GM18909 (cell line): ENCODE measurements around the gene FSTL5.
A peak's percentile ranks its signal among the peaks of the same experiment; 100 is the strongest.

Source experiments
- ATAC-seq: cut with Tn5 transposase; IDR thresholded peaks from one replicate; pipeline ENCODE4 v1.9.1; 2021; ENCODE audit warnings: mild to moderate bottlenecking; ENCODE audit not compliant: unreplicated experiment, poor library complexity

Gene FSTL5

DNA sequence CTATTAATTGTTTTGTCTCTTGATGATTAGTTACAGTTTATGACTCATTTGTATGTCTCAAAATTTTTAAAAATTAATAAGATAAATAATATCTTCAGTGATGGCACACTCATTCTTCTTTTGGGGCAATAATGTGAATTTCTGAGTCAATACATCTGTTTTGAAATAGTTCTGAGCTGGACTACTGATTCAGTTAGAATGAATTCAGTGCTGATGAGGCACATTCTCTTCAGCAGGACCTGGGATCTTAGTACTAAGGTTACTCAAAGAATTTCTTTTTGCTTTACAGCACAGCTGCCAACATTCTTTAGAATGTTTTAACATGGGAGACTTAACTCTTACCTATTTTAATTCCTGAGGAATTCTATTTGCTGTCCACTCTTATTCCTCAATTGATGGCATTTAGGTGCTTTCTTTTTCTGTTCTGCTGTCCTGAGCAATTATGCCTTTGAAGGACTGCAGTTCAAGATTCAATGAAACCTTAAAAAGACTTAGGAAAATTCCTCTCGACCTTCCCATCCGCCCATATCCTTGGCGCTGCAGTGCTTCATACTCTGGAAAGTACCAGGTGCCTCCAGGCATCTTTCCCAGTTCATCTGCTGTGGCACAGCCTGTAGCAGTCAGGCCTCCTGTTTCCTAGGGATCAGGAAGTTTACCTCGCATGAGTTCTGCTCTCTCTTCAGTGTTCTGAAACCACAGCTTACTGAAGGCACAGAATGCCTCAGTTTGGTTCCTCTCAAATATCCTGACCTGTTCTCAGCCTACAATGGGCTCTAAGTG is 213.7 kb downstream of the FSTL5 start:
- no peak for ATAC-seq

DNA sequence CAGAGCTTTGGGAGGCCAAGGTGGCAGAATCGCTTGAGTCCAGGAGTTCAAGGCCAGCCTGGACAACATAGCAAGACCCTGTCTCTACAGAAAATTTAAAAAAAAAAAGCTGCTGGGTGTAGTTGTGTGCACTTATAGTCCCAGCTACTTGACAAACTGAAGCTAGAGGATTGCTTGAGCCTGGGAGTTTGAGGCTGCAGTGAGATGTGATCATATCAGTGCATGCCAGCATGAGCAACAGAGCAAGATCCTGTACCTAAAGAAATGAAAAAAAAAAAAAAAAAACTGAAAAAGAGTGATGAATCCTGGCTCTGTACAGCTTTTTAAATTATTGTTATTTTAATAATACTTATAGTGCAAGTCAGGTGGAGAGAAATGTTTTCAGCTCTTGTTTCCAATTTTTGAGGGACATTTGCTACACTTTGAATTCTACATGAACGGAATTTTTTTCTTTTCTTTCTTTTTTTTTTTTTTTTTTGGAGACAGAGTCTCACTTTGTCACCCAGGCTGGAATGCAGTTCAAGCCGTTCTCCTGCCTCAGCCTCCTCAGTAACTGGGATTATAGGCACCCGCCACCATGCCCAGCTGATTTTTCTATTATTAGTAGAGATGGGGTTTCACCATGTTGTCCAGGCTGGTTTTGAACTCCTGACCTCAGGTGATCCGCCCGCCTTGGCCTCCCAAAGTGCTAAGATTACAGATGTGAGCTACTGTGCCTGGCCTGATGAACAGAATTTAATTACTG is 215.6 kb downstream of the FSTL5 start:
- ATAC-seq, result no peak

DNA sequence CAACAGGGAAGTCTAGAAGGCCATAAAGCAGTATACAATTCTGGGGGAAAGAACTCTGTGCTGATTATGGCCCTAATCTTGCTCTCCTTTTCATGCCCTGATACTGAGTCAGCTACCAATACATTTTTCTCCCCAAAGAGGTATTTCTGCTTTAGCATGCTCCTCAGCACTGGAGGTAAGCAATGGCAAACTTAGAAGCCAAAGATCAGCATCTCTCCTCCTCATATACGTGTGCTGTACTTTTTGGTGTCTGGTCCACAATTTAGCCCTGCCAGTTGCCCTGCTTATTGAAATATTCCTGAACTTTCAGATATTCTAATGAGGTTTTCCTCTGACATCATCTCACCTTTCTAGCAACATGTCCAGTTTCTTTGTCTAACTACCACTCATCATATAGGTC is 226.2 kb downstream of the FSTL5 start:
- no peak for ATAC-seq

DNA sequence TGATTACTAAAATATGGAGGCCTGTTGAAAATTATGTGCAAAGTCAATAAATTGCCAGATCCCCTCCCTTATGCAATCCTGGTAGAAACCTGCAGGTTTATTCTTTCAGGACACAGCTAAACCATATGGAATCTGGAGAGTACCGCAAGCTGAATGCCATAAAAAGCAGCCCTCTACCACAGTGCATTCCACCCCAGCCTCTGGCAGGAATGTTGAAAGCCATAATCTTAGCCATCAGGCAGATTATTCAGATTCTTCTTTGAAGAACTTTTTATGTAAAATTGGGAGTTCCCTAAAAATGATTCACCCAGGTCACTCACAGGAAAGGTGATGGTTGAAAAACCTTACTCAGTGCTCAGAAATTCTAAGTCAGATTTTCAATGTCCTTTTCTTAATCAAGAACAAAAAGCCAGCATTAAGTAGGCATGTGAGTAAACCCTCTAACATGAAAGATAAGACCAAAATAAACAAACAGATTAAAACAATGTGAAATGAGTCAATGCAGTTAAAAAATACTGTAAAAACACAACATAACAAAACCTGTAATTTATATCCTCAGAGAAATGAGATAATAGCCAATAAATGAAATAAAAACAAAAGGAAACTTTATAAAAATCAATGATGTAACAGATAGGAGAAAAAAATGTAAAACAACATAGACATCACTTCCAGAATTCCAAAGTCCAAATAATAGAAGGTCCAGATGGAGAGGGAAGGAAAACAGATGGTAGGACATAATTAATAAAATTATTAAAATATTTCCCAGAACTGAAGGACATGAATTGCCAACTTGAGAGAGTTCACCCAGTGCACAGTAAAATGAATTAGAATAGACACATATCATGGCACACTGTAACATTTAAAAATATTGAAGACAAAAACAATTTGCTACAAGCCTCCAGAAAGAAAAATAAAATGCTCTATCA is 226.9 kb downstream of the FSTL5 start:
- ATAC-seq, result no peak

DNA sequence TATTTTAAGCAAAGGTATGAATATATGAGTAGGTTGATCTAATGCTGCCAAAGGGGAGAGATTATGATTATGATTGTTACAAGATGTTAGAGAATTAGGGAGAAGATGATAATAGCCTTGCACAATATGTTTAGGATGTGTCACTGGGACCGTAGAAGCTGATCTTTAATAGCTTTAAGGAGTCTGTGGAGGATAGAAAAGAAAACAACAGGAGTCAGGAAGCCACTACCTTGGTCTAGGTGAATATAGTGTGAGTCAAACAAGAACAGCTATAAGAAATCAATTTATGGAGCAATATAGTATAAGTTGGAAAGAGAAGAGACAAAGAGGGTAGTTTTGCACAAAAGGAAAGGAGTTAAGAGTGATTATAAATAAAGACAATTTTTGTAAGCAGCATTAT is 232.7 kb downstream of the FSTL5 start:
- ATAC-seq, result no peak

DNA sequence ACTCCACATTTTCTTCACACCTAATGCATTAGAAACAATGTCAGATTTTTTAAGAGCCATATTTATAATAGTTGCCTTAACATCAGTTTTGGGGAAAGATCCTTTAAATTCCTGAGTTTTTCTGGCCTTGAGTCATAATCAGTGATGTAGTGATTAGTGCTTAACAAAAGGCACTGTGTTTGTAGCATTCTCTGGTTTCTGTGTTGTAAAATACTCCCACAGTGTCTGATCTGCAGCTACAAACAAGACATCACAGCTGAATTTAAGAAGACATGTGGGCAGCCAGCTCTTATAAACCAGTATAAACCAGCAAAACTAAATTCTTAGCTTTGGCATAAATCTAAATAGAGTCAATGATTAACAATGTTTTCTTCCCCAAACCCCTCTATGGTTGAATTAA is 233.8 kb downstream of the FSTL5 start:
- ATAC-seq, result no peak

DNA sequence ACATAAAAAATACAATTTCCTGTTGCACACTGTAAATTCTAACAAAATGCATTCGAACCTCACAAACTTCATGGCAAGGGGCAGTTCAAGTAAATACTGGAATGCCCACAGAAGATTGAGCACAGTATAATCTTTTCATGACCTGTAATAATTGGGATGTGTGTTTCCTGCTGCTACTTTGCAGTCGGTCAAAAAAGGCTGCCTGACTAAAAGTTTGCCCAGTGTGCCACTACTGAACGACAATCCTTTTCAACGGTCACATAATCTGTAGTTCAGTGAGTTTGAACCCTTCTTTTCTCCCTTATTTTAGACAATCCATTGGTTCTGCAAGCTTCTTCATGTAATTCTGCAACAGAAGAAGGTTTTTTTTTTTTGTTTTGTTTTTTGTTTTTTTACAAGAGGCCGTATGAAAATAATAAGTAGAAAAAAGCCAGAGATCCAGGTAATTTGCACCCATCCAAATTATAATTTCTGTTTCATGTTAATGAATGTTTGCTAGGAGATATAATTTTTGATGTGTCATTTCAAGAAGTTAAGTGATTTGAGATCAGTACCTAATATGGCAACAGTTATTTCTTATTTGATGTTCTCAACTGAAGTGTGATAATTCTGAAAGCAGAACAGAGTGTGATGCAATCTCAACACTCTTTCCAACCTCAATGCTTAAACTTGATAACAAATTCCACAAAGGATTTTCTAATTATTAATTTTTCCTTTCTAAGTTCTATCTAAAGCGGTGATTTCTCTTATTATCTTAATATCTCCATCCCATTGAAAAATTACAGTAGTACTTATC is 237.6 kb downstream of the FSTL5 start:
- ATAC-seq, result no peak

DNA sequence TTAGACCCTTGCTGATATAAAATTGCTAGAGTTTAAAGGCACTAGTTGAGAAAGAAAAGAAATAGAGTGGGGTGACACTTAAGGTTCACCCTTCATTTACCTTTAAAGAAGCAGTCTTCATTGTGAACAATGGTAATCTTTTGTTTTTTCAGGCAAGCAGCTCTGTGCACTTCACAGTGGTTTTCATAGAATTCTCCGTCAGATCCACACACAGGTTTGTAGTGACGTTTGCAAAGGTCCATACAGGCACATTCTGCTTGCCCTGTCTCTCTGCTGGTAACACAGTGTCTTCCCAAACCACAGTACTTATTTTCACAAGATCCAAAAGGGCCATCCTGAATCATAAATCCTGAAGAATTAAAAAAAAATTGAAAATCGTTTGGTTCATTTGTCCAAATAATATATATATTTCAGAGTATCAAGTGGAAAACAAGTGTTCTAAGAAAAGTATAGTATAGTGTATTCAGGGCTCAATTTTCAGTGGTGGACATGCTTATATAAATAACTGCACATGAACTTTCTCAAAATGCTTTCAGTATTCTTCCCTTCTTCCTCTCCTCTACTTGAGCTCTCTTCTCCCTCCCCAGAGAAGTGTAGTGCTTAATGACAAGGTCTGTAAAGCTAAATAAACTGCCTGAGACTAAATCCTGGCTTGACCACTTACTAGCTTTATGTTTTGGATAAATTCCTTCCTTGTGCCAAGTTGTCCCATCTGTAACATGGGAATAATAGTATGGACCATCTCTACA is 243.3 kb downstream of the FSTL5 start:
- no peak for ATAC-seq

DNA sequence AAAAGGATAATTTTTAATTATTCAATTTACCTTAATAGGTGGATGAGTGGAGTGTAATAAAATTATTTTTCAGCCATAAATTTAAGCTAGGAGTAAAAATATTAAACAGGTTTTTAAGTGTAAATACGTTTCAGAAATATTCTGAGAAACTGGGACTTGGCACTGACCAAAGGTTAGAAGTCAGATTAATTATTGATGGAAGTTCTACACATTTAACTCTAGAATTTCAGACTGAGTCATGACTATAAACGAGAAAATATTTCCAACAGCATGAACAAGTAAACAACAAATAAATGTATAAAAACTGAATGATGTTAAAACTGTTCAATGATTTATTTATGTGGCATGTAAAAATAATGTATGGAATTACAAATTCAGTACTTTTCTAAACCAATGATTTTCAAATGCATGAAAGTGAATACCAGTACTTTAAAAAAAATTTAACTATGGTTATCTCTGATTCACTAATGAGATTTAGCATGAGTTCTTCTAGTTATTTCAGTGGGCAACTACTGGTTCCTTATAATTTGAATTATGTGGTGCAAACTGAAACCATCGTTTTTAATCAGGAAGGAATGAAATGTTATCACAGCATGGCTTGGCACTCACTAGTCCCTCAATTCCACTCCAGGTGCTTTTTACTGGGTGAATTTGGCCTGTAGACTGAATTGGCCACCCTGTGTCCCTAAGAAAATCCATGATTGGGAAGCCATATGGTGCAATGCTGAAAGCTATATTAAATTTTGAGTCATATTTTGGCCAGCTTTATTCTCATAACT is 244.2 kb downstream of the FSTL5 start:
- peak; percentile 69 for ATAC-seq

DNA sequence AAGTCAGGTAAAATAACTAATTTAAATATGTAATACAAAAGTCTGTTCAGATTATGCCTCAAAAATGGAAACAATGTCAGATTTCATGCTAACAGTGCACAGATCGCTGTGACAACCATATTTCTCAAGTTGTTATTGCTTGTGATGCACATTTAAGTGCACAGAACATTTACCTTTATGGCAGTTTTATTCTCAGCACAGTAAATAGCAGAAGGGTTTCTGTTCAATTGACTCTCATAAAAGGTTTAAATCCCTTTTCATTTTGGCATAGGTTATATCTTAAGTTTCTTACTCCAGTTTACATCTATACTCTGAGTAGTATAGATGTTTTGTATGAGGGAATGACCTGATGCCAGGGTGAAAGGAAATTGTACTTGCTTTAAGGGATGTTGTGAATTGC is 247.8 kb downstream of the FSTL5 start:
- no peak for ATAC-seq

DNA sequence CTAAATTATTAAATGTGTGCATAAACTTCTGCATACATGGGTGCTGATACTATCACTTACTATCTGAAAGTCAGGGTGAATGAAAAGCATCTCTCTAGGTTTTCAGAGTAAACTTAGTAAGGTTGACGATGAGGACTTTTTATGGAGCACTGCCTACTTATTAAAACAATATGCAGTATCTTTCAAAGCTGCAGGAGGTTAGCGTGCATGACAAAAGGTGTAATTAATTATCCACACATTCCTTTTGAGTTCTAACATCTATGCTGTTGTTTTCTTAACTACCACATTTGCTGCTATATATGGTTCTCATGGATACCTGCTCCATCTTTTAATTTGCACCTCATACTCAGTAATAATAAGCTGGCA is 256.2 kb downstream of the FSTL5 start:
- ATAC-seq, result no peak

DNA sequence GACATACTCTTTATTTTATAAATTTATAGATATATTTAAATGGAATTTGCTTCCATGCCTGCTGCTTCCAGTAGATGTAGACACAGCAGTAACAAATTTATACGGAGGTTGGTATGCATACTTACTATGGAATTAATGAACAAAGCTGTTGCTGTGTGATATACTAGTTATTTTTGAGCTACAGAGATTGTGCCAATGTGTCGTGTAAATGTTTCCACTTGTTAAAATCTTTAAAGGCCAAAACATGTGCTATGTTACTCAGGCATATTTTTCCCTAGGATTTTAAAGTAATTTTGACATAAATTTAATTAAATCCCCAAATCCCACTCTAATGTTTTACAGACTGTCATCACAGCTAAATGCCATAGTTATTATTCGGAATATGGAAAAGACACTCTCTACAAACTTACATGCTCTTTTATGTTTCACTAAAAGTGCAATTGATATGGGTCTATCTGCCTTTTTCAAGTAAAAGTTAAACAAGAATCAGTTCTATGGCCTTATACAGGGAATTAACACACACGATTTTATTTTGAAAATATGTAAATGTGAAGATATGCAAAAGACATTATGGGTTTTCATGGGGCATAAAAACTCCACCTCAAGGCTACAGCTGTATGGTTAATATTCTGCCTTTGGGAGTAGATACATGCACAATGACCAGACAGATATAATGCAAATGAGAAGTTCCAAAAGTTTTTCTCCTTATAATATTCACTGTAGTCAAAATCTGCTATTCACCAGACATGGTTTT is 256.8 kb downstream of the FSTL5 start:
- no peak for ATAC-seq

DNA sequence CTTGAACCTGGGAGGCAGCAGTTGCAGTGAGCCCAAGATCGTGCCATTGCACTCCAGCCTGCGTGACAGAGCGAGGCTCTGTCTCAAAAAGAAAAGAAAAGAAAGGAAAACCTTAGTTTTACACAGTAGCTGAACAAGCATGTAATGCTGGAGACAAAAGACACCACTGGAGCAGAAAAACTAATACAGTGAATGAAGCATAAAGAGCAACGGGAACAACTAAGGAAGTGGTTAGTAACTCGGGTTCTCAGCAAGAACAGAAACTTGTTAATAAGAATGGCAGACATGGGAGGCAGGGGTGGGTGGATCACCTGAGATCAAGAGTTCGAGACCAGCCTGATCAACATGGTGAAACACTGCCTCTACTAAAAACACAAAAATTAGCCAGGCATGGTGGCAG is 263.7 kb downstream of the FSTL5 start:
- no peak for ATAC-seq

DNA sequence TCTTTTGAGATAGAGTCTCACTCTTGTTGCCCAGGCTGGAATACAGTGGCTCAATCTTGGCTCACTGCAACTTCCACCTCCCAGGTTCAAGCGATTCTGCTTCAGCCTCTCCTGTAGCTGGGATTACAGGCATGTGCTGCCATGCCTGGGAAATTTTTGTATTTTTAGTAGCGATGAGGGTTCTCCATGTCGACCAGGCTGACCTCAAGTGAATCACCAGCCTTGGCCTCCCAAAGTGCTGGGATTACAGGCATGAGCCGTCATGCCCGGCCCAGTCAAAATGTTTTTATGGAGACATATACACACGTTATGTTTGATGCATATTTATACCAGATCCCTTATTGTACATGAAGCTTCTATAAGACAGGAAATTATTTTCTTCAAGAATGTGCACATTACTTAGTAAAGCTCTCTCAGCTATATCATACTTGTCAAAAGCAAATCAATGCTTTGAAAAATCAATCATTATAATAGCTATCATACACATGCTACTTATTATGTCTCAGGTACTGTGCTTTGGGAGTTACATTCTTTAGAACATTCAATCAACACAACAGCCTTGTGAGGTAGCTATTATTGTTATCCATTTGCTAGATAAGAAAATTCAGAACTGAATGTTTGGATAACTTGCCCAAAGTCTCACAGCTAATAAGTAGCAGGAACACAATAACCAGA is 269.2 kb downstream of the FSTL5 start:
- no peak for ATAC-seq

DNA sequence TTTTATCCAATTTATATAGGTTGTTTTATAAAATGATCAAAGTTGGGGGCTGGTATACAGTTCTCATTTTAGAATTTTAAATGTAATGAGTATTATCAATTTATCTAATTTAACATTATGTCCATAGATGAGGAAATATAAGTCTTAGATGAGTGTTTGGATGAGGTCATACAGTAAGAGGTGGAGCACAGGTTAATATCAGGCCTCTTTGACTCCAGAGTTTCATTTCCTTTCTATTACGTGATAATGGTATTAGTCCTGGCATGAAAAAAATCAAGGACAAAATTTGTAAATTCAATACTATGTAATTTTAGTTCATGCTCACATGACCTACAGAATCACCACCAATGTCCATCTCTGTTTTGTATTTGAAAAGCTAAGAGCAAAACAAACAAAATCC is 269.8 kb downstream of the FSTL5 start:
- no peak for ATAC-seq

DNA sequence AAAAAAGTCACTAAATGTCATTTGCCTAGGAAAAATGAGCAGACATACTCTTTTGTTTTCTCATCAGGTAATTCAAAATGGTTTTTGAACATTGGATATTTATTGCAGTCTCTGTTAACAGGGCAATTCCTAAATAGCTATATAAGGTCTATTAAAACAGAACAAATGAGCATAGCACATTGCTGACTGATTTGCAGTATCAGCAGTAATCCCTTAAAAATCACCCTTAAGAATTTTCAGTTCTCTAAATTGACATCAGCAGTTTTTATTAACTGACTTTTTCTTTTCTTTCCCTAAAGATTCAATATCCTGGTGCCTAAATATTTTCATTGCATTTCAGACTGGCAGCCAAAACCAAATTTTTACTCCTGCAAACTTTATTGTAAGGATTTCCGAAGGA is 270.2 kb downstream of the FSTL5 start:
- ATAC-seq, result no peak

DNA sequence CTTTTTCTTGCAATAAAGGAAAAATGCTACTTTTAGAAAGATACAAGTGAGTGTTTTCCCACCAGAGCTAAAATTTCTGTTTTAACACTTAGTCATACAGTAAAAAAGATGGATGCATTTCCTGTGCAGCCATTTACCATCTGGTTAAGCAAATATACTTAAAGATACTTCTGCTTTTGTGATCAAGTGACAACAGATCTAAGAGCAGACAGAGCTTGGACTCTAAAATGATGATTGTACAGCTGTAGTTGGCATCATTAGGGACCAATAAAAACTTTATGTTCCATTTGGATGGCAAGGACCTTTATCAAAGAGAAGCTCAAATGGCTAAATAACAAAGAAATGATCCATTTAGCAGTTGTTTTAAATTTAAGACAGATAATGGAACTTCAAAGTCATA is 270.8 kb downstream of the FSTL5 start:
- no peak for ATAC-seq

DNA sequence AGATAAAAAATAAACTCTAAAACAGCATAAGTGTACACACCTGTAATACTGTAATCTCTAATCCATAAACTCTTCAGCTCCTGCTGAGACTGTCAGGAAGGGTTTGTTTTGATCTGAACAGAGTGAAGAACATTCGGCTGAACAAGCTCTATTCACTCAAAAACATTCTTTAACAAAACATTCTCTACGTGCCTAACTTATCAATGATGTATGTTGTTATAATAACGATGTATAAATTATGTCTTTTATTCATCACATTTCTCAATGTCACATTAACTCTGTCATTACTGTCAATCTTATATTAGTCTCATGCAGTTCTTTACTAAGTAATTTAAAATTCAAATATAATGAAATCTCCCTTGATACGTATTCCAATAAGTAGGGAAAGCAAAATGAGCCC is 280.6 kb downstream of the FSTL5 start:
- no peak for ATAC-seq
